ENCODE data around the gene SRGAP2C.

The SRGAP2C gene

GRCh38 chr1:121440993-121441392, 256.2 kb downstream of the SRGAP2C start:
- Histone ChIP-seq H3K4me3 (ENCODE audit: control insufficient read depth in 1 of 7, extremely low read depth in 1 of 7, insufficient read depth in 4 of 7, low read depth in 2 of 7, low read length in 6 of 7) (no peak overlapping the region), H3K4me1 (ENCODE audit: control extremely low read depth in 1 of 4, control insufficient read depth in 4 of 4, insufficient read depth in 4 of 4, low read length in 3 of 4) (no peaks in the 10 kb centered on the region), H3K27me3 (replicated peaks in 2 of 5; ENCODE audit: control insufficient read depth in 4 of 5, insufficient read depth in 5 of 5, low read length in 4 of 5) (no peaks in the 10 kb centered on the region), H3K27ac (ENCODE audit: insufficient read depth in 1 of 2, low read depth in 1 of 2, low read length in 2 of 2, poor library complexity in 1 of 2, severe bottlenecking in 2 of 2) (no peak overlapping the region), H3K36me3 (ENCODE audit: control insufficient read depth in 4 of 4, insufficient read depth in 4 of 4, low read length in 3 of 4) (no peaks in the 10 kb centered on the region), H3K9me3 (ENCODE audit: control extremely low read depth in 1 of 5, control insufficient read depth in 4 of 5, insufficient read depth in 2 of 5, low read depth in 1 of 5, low read length in 4 of 5) (no peaks in the 10 kb centered on the region)
- no peak for DNase-seq
- ChIA-PET CTCF (no interaction called here), POLR2A (no interaction called here)
- 93% methylated on average over 3 of the region's 4 CpGs for WGBS (ENCODE audit: insufficient coverage)

Measured in common myeloid progenitor, CD34-positive (primary cell).